K562 (cell line): ENCODE data around the gene VDAC2. TPM values are rescaled to one million over a fixed set of nuclear protein-coding genes. Genes with fewer than 3 reads are reported as not detected.

Experiments used
- FIP1L1 ChIP-seq: fragments of 200-400 bp; formaldehyde crosslinking; IDR thresholded peaks from 2 replicates; pipeline ENCODE4 v1.6.1; 2018; ENCODE audit warnings: mild to moderate bottlenecking, low read depth, low read length; ENCODE audit not compliant: poor library complexity, severe bottlenecking
- HMG20A ChIP-seq: fragments of 450-650 bp; formaldehyde crosslinking; conservative IDR thresholded peaks from 2 replicates; pipeline ENCODE4 v1.4.0; 2020; ENCODE audit warnings: mild to moderate bottlenecking, mixed read lengths
- ID3 ChIP-seq, 2 experiments: fragments of 250-450 bp in 1 of 2; fragments of 450-650 bp in 1 of 2; sonication (Bioruptor Pico) in 1 of 2; IDR thresholded peaks; 2 replicates each; pipeline versions ENCODE4 v1.6.1 to v1.8.0; 2016 to 2021; ENCODE audit warnings: mild to moderate bottlenecking in 2 of 2, moderate library complexity in 2 of 2, missing compliant biosample characterization in 1 of 2, missing genetic modification characterization in 1 of 2
- KDM2B ChIP-seq: fragments of 250-450 bp; sonication (Bioruptor Pico); IDR thresholded peaks from 2 replicates; pipeline ENCODE4 v1.8.0; 2021; ENCODE audit warnings: mild to moderate bottlenecking, moderate library complexity
- KLF13 ChIP-seq: fragments of 450-650 bp; IDR thresholded peaks from 2 replicates; pipeline ENCODE4 v1.6.1; 2016; ENCODE audit warnings: missing genetic modification characterization, low read depth, mild to moderate bottlenecking, missing compliant biosample characterization, moderate library complexity, borderline replicate concordance
- MYC ChIP-seq, 2 experiments: fragments of 250-450 bp in 1 of 2; sonication (Bioruptor Pico) in 1 of 2; IDR thresholded peaks; 2 replicates each; pipeline versions ENCODE4 v1.5.1 to v1.6.1; 2012 to 2021; ENCODE audit warnings: low read depth in 2 of 2, borderline replicate concordance in 1 of 2, improper control_type of control experiment in 1 of 2, low read length in 1 of 2, mild to moderate bottlenecking in 1 of 2, moderate library complexity in 1 of 2
- NFIC ChIP-seq: fragments of 450-650 bp; IDR thresholded peaks from 2 replicates; pipeline ENCODE4 v1.6.1; 2017; ENCODE audit warnings: mild to moderate bottlenecking, inconsistent platforms
- NFXL1 ChIP-seq: fragments of 450-650 bp; formaldehyde crosslinking; IDR thresholded peaks from 2 replicates; pipeline ENCODE4 v1.4.0; 2021; ENCODE audit warnings: mild to moderate bottlenecking
- NKRF ChIP-seq: fragments of 450-650 bp; IDR thresholded peaks from 2 replicates; pipeline ENCODE4 v1.6.1; 2016; ENCODE audit warnings: borderline replicate concordance
- RBM17 ChIP-seq: fragments of 200-400 bp; formaldehyde crosslinking; IDR thresholded peaks from 2 replicates; pipeline ENCODE4 v1.6.1; 2017; ENCODE audit warnings: low read depth, mild to moderate bottlenecking, low read length, borderline replicate concordance
- SAFB2 ChIP-seq: fragments of 200-400 bp; formaldehyde crosslinking; IDR thresholded peaks from 2 replicates; pipeline ENCODE4 v1.6.1; 2018; ENCODE audit warnings: borderline replicate concordance, low read length, low read depth, moderate library complexity; ENCODE audit not compliant: severe bottlenecking
- SMARCC2 ChIP-seq: fragments of 450-650 bp; IDR thresholded peaks from 2 replicates; pipeline ENCODE4 v1.6.1; 2017; ENCODE audit warnings: antibody characterized with exemption, moderate library complexity, mild to moderate bottlenecking, low read depth
- U2AF1 ChIP-seq: fragments of 200-400 bp; formaldehyde crosslinking; optimal IDR thresholded peaks from 2 replicates; pipeline ENCODE3; 2017; ENCODE audit warnings: mild to moderate bottlenecking, low read depth, low read length, moderate library complexity
- ZBED1 ChIP-seq: IDR thresholded peaks from 2 replicates; pipeline ENCODE4 v1.6.1; 2014
- ZNF253 ChIP-seq: fragments of 250-450 bp; sonication (Bioruptor Pico); conservative IDR thresholded peaks from 2 replicates; pipeline ENCODE4 v1.6.1; 2021; ENCODE audit warnings: mild to moderate bottlenecking
- polyA plus RNA-seq, 8 experiments: library from polyadenylated mRNA; depleted of rRNA in 4 of 8; stranded (reverse) in 5 of 8; unstranded in 3 of 8; fragments of >200 nt; fragmentation: Nextera tagmentation in 2 of 8; fragmentation: Illumina TruSeq in 1 of 8; extraction: Ambion mirVana in 2 of 8; extraction: Trizol in 1 of 8; gene quantifications; 2 replicates each; pipeline versions ENCODE4 v1.2.1 to v1.2.3, GENCODE V29; 2011 to 2014; ENCODE audit warnings: inconsistent platforms in 1 of 8, missing spikeins in 1 of 8
- total RNA-seq, 7 experiments: library from RNA; depleted of rRNA in 6 of 7; stranded (reverse); fragments of >200 nt in 6 of 7; fragmentation: Illumina TruSeq in 2 of 7; extraction: Trizol in 2 of 7; gene quantifications; 2 replicates each; pipeline versions ENCODE4 v1.2.1 to v1.2.3, GENCODE V29; 2011 to 2021; ENCODE audit warnings: low replicate concordance in 1 of 7

Gene VDAC2
- total and polyA plus RNA-seq, 9 of the 15 experiments (the other 6 are each of a cell fraction or from before 2014, with no cell fraction given), result 139 to 450 (median 250) TPM

- TF ChIP-seq NKRF (peak; percentile 25; the same call in 1 of the 2 replicates), NFXL1 (CRISPR knock-in tag) (no peak), MYC (IDR thresholded peaks at IDR 0.05; ENCODE audit: low read depth, low read length) (0 out of 2 replicates have a peak, but pooled peaks have one; percentile 8), MYC (CRISPR knock-in tag; IDR thresholded peaks at IDR 0.05; ENCODE audit: borderline replicate concordance, low read depth) (no peak), RBM17 (no peak), ZNF253 (no peak), KDM2B (0 out of 2 replicates have a peak, but pooled peaks have one; percentile 29), KLF13 (tag) (no peak), SMARCC2 (0 out of 2 replicates have a peak, but pooled peaks have one; percentile 18), ID3 (CRISPR knock-in tag; IDR thresholded peaks at IDR 0.05) (no peak), ID3 (tag; IDR thresholded peaks at IDR 0.05) (0 out of 2 replicates have a peak, but pooled peaks have one; percentile 30), SAFB2 (no peak), NFIC (no peak; the same call in 1 of the 2 replicates), HMG20A (CRISPR knock-in tag) (no peak), ZBED1 (0 out of 2 replicates have a peak, but pooled peaks have one; percentile 22), FIP1L1 (peak; percentile 60), U2AF1 (no peak)
Measured at GRCh38 chr10:75233444-75234016, 22.9 kb downstream of the VDAC2 start (continued).
